Parathyroid adenoma (tissue), 2 donors: ENCODE data around the gene DMWD.

Source experiments
- H2AFZ ChIP-seq: fragments of 300-600 bp; sonication (generic); one replicate; pipeline ENCODE4 v1.7.0; 2017; ENCODE audit warnings: antibody characterized with exemption, mild to moderate bottlenecking
- H3K27ac ChIP-seq: fragments of 300-600 bp; sonication (generic); one replicate; pipeline ENCODE4 v1.7.0; 2017
- H3K27me3 ChIP-seq: fragments of 300-600 bp; sonication (generic); one replicate; pipeline ENCODE4 v1.7.0; 2017; ENCODE audit warnings: low read length; ENCODE audit not compliant: control insufficient read depth, insufficient read depth
- H3K36me3 ChIP-seq: fragments of 300-600 bp; sonication (generic); one replicate; pipeline ENCODE4 v1.7.0; 2017; ENCODE audit warnings: low read length; ENCODE audit not compliant: control insufficient read depth, insufficient read depth
- H3K4me1 ChIP-seq: fragments of 300-600 bp; sonication (generic); one replicate; pipeline ENCODE4 v1.7.0; 2017; ENCODE audit warnings: control low read depth
- H3K4me2 ChIP-seq: fragments of 300-600 bp; sonication (generic); one replicate; pipeline ENCODE4 v1.7.0; 2017; ENCODE audit warnings: low read length
- H3K4me3 ChIP-seq: fragments of 300-600 bp; sonication (generic); one replicate; pipeline ENCODE4 v1.7.0; 2017; ENCODE audit warnings: low read depth, low read length
- H3K79me2 ChIP-seq: fragments of 300-600 bp; sonication (generic); one replicate; pipeline ENCODE4 v1.7.0; 2017; ENCODE audit warnings: control low read depth
- H3K9ac ChIP-seq: fragments of 300-600 bp; sonication (generic); one replicate; pipeline ENCODE4 v1.7.0; 2017; ENCODE audit warnings: mild to moderate bottlenecking
- H3K9me3 ChIP-seq: fragments of 300-600 bp; sonication (generic); one replicate; pipeline ENCODE4 v1.7.0; 2017; ENCODE audit warnings: low read length; ENCODE audit not compliant: control insufficient read depth
- CTCF ChIP-seq: fragments of 300-600 bp; sonication (generic); IDR thresholded peaks from one replicate; pipeline ENCODE4 v1.7.0; 2017; ENCODE audit warnings: antibody characterized with exemption, mild to moderate bottlenecking
- donor health status: primary hyperparathyroidism.

Gene DMWD

GRCh38 chr19:45780448-45781213 is 12.0 kb downstream of the DMWD start:
- Histone ChIP-seq H2AFZ (no peak overlapping the region), H3K4me2 (no peak overlapping the region), H3K9me3 (no peaks in the 10 kb centered on the region), H3K27me3 (no peaks in the 10 kb centered on the region), H3K36me3 (no peaks in the 10 kb centered on the region), H3K79me2 (peaks cover 2% of the 10 kb centered on the region), H3K4me3 (no peak overlapping the region), H3K27ac (no peak overlapping the region), H3K9ac (no peak overlapping the region), H3K4me1 (peaks cover 10% of the 10 kb centered on the region)
- no peak for TF ChIP-seq CTCF

DNA sequence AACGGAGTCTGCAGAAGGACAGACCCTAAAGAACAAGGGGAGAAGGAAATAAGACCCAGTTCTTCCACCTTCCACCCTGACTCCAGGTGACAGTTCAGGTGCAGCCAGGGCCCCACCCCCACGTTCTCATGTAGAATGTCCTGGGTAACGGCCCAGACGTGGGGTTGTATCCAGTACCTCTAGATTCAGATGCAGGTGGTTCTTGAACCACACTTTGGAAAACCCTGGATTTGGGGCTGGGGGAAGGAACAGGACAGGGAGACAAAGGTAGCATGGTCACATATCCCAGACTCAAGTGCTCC is 12.5 kb downstream of the DMWD start:
- Histone ChIP-seq H3K27ac (no peak overlapping the region), H3K4me2 (peak overlapping the region; percentile 2), H3K9ac (no peak overlapping the region), H3K27me3 (no peaks in the 10 kb centered on the region), H3K36me3 (no peaks in the 10 kb centered on the region), H3K79me2 (peaks cover 2% of the 10 kb centered on the region), H2AFZ (no peak overlapping the region), H3K4me1 (peaks cover 10% of the 10 kb centered on the region), H3K9me3 (no peaks in the 10 kb centered on the region), H3K4me3 (no peak overlapping the region)
- no peak for TF ChIP-seq CTCF

GRCh38 chr19:45779231-45780145 is 13.2 kb downstream of the DMWD start:
- peak overlapping the region; percentile 59 for H3K4me2 ChIP-seq
- no peak overlapping the region for H2AFZ ChIP-seq
- H3K79me2 ChIP-seq = peaks cover 2% of the 10 kb centered on the region
- peaks cover 10% of the 10 kb centered on the region for H3K4me1 ChIP-seq
- no peaks in the 10 kb centered on the region for H3K27me3 ChIP-seq
- H3K36me3 ChIP-seq = no peaks in the 10 kb centered on the region
- peak overlapping the region; percentile 8 for H3K4me3 ChIP-seq
- no peaks in the 10 kb centered on the region for H3K9me3 ChIP-seq
- H3K9ac ChIP-seq = no peak overlapping the region
- TF ChIP-seq CTCF = no peak
- no peak overlapping the region for H3K27ac ChIP-seq

DNA sequence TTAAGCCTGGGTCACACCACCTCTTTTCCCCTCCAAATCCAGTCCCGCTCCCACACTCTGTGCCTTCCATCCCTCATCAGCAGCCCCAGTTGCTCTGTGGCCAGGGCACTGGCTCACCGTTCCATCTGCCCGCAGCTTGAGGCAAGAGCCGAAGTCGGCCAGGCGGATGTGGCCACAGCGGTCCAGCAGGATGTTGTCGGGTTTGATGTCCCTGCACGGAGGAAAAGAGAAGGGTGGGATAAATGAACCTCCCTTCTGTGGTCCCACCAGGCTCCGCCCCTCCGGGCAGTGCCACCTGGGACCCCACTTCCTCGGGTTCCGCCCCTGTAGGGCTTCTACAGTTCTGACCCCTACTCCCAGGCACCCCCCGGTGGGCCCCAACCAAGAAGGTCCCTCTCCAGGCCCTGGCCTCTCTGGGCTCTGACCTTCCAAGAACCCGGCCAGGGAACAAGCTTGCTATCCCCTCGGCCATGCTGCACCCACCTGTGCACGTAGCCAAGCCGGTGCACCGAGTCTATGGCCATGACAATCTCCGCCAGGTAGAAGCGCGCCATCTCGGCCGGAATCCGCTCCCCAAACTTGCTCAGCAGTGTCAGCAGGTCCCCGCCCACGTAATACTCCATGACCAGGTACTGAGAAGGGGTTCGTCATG is 14.5 kb downstream of the DMWD start:
- peaks cover 10% of the 10 kb centered on the region for H3K4me1 ChIP-seq
- no peaks in the 10 kb centered on the region for H3K9me3 ChIP-seq
- no peak overlapping the region for H2AFZ ChIP-seq
- no peak overlapping the region for H3K4me2 ChIP-seq
- TF ChIP-seq CTCF = no peak
- no peaks in the 10 kb centered on the region for H3K27me3 ChIP-seq
- H3K27ac ChIP-seq = no peak overlapping the region
- H3K4me3 ChIP-seq = no peak overlapping the region
- H3K79me2 ChIP-seq = peaks cover 2% of the 10 kb centered on the region
- H3K9ac ChIP-seq = no peak overlapping the region
- H3K36me3 ChIP-seq = no peaks in the 10 kb centered on the region
